PFSK-1 (cell line): ENCODE results near the gene LAMB4.

Source experiments
- FOXP2 ChIP-seq: optimal IDR thresholded peaks from 2 replicates; pipeline ENCODE3; 2011; ENCODE audit warnings: borderline replicate concordance, control low read depth, inconsistent platforms; ENCODE audit not compliant: insufficient read depth; ENCODE audit errors: extremely low read length, extremely low read depth
- POLR2AphosphoS5 ChIP-seq: IDR thresholded peaks from 2 replicates; pipeline ENCODE4 v1.6.1; 2012; ENCODE audit warnings: low read depth, mild to moderate bottlenecking, control low read depth, low read length, moderate library complexity
- SIN3A ChIP-seq: IDR thresholded peaks from 2 replicates; pipeline ENCODE4 v1.6.1; 2012; ENCODE audit warnings: mild to moderate bottlenecking, low read length, moderate library complexity, borderline replicate concordance; ENCODE audit not compliant: insufficient read depth
- TAF1 ChIP-seq: IDR thresholded peaks from 2 replicates; pipeline ENCODE4 v1.6.1; 2012; ENCODE audit warnings: low read length, control low read depth, borderline replicate concordance; ENCODE audit not compliant: insufficient read depth
- TF ChIP-seq, protein P1 (sequence below), 2 experiments: IDR thresholded peaks; 2 replicates each; pipeline versions ENCODE4 v1.6.1 to v1.8.0; 2011 to 2012; ENCODE audit warnings: low read depth in 2 of 2, low read length in 2 of 2, control low read depth in 1 of 2, inconsistent platforms in 1 of 2, mild to moderate bottlenecking in 1 of 2, moderate library complexity in 1 of 2; ENCODE audit not compliant: insufficient read depth in 1 of 2

LAMB4 gene

DNA sequence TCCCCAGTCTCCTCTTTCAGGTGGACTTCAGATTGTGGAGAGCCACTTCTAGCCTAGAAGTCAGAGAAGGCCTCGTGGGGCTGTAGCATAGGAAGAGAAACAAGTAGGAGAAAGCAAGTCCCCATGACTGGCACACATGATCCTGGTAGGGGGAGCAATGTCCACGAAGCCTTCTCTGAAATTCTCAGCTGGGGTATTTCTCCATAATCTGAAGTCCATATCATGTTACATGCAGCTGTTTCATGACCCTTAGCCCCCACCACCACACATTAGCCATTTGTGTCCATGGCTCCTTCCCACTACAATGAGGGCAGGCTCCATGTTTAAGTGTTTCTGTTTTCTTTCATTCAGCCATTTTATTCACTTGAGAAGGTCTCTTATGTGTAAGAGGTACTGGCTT, 43.2 kb downstream of the LAMB4 start:
- TF ChIP-seq POLR2AphosphoS5 (no peak), SIN3A (no peak), FOXP2 (no peak), TAF1 (no peak)
- TF ChIP-seq, protein P1, sequence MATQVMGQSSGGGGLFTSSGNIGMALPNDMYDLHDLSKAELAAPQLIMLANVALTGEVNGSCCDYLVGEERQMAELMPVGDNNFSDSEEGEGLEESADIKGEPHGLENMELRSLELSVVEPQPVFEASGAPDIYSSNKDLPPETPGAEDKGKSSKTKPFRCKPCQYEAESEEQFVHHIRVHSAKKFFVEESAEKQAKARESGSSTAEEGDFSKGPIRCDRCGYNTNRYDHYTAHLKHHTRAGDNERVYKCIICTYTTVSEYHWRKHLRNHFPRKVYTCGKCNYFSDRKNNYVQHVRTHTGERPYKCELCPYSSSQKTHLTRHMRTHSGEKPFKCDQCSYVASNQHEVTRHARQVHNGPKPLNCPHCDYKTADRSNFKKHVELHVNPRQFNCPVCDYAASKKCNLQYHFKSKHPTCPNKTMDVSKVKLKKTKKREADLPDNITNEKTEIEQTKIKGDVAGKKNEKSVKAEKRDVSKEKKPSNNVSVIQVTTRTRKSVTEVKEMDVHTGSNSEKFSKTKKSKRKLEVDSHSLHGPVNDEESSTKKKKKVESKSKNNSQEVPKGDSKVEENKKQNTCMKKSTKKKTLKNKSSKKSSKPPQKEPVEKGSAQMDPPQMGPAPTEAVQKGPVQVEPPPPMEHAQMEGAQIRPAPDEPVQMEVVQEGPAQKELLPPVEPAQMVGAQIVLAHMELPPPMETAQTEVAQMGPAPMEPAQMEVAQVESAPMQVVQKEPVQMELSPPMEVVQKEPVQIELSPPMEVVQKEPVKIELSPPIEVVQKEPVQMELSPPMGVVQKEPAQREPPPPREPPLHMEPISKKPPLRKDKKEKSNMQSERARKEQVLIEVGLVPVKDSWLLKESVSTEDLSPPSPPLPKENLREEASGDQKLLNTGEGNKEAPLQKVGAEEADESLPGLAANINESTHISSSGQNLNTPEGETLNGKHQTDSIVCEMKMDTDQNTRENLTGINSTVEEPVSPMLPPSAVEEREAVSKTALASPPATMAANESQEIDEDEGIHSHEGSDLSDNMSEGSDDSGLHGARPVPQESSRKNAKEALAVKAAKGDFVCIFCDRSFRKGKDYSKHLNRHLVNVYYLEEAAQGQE (IDR thresholded peaks at IDR 0.05; ENCODE audit: insufficient read depth in 1 of 2, low read depth in 2 of 2, low read length in 2 of 2): no peak

- TF ChIP-seq POLR2AphosphoS5 (no peak), SIN3A (no peak), TAF1 (no peak), FOXP2 (no peak)
- TF ChIP-seq, protein P1 (IDR thresholded peaks at IDR 0.05; ENCODE audit: insufficient read depth in 1 of 2, low read depth in 2 of 2, low read length in 2 of 2): no peak
These were observed 43.6 kb downstream of the LAMB4 start for GRCh38 chr7:108086546-108086945.

DNA sequence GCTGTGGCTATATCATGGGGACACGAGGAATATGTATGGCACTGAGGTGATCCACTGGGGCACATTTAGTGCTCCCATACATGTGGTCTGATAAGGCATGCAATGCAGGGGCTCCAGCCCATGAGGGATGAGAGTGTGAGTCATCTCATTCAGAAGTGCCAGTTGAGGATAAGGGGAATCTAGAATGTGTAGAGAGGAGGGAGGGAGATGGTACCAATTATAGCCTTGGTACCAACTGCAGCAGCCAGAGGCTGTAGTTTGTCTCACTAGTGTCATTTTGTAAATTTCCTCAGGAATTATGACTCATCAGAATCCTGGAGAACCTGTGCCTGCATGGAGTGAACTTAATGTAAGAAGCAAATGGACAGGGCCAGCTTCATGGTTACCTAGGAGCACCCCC, 46.2 kb downstream of the LAMB4 start:
- no peak for TF ChIP-seq TAF1
- no peak for TF ChIP-seq FOXP2
- TF ChIP-seq, protein P1 (IDR thresholded peaks at IDR 0.05; ENCODE audit: insufficient read depth in 1 of 2, low read depth in 2 of 2, low read length in 2 of 2): no peak
- TF ChIP-seq POLR2AphosphoS5: no peak
- no peak for TF ChIP-seq SIN3A

GRCh38 chr7:108079648-108080591, 50.2 kb downstream of the LAMB4 start:
- TF ChIP-seq SIN3A (no peak), POLR2AphosphoS5 (no peak), FOXP2 (no peak), TAF1 (no peak)
- TF ChIP-seq, protein P1 (IDR thresholded peaks at IDR 0.05; ENCODE audit: insufficient read depth in 1 of 2, low read depth in 2 of 2, low read length in 2 of 2): no peak
